HG03025 (cell line): ENCODE data around the gene ZNF513.
A peak's percentile ranks its signal among the peaks of the same experiment; 100 is the strongest.

Experiments
- ATAC-seq: cut with Tn5 transposase; IDR thresholded peaks from one replicate; pipeline ENCODE4 v1.9.1; 2021; ENCODE audit warnings: mild to moderate bottlenecking, moderate library complexity; ENCODE audit not compliant: unreplicated experiment, low FRiP score

Gene ZNF513

GRCh38 chr2:27390822-27391679 lies 10.5 kb upstream of the ZNF513 start:
- no peak for ATAC-seq

DNA sequence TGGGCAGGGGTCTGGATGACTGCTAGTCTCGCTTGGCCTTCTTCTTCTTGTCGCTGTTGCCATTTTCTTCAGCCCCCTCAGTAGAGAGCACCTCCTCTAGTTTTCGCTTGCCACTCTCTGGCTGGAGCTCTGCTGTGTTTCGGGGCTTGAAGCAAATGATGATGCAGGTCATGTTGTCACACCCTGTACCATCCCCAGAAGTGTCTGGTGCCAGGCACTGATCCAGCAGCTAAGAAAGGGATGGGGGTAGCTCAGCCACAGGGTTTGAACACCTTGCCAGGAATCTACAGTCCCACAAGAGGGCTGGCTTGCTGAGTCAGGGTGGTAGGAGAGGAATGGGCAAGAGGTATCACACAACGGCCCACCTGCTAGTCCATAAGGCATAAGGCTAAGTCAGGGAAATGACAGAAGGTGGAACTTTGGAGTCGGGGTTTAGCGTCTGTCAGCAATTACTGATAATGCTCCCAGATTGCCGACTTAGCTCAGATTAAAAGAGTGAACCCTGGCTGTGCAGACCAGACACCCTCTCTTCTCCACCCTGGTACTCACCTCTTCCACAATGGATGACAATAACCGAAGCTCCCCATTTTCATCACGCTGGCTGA lies 1.1 kb upstream of the ZNF513 start:
- no peak for ATAC-seq

GRCh38 chr2:27379836-27380625 lies 503 bp downstream of the ZNF513 start:
- ATAC-seq = peak; percentile 16

DNA sequence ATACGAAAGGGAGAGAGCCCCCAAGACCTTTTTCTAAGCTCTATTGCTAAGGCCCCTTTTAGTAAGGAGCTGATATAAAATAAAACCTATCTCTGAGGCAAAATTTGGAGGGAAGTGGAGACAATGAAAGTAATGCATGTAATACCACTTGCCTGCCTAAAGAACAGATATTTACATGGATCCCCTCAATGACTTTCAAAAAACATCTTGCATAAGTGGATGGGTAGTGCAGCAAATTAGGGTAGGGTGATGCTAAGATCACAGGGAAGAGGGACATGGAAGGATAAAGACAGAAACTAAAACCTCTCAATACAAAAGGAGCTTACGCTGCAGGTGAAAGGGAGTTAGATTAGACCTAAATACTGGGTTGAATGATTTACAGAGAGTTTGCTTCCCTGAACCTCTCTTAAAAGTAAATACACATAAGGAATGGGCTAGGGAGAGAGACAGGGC lies 1.1 kb downstream of the ZNF513 start:
- ATAC-seq = no peak

DNA sequence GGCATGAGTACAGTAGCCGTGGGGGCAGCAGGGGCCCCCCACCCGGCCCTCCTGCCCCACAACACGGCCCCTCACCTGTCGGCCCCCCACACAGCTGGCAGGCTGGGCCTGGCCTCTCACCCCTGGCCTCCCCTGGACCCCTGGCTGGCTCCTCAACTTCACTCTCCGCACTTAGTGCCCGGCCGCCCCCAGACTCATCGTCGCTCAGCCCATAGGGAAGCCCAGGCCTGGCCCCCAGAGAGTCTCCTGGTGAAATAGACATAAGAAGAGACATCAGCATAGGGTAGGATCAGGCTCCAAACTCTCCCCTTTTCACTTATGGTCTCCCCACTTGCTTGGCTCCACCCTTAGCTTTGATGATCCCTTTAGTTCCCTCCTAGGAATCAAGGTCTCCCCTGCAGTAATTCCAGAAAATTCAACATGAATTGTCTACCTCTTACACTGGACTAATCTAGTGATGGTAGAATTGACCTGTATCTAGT lies 1.7 kb downstream of the ZNF513 start:
- ATAC-seq = no peak

- no peak for ATAC-seq
Observed at GRCh38 chr2:27378096-27378808, 2.3 kb downstream of the ZNF513 start.

DNA sequence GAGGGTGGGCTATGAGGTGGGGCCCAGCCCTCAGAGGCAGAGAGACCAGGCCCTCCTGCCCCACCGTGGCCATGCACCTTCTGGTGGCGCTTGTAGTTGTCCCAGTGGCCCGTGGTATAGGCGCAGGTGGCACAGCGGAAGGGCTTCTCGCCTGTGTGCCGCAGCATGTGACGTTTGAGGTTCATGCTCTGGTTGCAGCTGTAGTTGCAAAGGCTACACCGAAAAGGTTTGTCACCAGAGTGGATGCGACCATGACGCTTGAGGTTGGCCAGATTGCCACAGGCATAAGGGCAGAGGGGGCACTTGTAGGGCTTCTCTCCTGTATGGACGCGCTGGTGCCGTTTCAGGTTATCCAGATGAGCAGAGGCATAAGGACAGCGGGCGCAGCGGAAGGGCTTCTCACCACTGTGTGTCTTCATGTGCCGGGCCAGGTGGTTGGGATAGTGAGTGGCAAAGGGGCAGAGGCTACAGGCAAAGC lies 2.9 kb downstream of the ZNF513 start:
- no peak for ATAC-seq

DNA sequence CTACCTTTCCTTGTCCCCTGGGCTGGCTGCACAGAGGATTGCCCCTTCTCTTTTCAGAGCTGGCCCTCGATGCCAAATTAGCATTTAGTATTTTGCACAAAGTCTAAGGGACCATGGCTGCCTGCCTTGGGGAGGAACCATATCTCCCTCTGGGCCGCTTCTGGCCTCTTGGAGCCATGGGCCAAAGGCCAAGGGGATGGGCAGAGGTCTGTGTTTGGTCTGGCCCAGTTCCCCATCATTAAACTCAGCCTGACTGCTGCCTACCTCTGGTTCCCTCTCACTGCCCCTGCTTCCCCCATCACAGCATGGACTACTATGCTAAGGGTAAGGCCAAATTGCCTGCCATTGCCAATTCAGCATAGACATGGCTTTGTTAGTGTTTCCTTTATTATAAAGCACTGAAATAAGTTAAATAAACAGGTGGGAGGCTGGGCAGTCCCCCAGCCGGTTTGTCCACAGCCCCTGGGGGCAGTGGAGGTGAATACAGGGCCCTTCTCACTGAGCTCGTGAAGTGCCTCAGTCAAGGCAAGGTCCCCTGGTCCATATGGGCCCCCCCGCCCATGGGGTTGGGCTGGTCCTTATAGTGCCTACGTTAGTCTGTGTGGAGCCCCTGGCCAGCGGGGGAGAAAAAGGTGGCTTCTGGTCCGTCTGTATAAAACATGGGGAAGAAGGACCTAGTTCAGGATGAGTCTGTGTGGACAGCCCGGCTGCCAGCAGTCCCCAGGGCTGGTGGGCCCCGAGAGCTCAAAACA lies 3.5 kb downstream of the ZNF513 start:
- no peak for ATAC-seq

GRCh38 chr2:27376151-27376865 lies 4.2 kb downstream of the ZNF513 start:
- no peak for ATAC-seq

- no peak for ATAC-seq
Observed at GRCh38 chr2:27375513-27376099, 4.9 kb downstream of the ZNF513 start.

DNA sequence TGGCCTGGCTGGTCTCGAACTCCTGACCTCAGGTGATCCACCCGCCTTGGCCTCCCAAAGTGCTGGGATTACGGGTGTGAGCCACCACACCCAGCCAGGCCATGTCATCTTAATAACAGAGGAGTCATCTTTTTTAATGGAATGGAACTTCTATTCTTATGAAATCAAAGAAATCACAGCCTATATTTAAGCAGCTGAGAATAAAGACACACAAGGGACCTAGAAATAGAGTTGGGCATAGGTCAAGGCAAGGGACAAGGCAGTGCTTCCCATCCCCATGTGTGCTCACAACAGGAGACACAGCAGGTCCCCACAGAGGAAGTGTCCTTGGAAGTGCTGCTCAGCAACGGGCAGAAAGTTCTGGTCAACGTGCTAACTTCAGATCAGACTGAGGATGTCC lies 7.0 kb downstream of the ZNF513 start:
- no peak for ATAC-seq

DNA sequence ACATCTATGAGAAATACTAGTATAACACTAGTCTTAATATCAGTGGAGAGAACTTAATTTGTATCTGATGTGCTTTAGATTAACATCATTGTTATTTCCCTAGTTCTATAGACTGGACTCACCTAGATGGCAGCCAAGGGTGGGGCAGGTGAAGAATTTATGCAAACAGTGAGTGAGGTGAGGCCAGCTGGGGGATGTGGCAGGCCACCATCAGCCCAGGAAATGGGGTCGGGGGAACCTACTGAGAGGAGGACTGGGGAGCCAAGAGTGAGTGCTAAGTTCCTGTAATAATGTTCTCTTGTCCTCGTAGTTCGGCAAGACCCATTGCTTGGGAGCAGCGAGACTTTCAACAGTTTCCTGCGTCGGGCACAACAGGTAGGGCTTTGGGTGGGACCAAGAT lies 7.6 kb downstream of the ZNF513 start:
- ATAC-seq = no peak

GRCh38 chr2:27370816-27371620 lies 9.5 kb downstream of the ZNF513 start:
- peak; percentile 27 for ATAC-seq

- ATAC-seq = peak; percentile 84
Observed at GRCh38 chr2:27370026-27370815, 10.3 kb downstream of the ZNF513 start, which contains the start of the genes EIF2B4 and SNX17. Gene EIF2B4, minus strand, starts transcription at chr2:27370338. Its CDS starts 24 bp downstream, at chr2:27370314. Gene SNX17, plus strand, starts transcription at chr2:27370616. Its CDS starts 128 bp downstream, at chr2:27370744.

DNA sequence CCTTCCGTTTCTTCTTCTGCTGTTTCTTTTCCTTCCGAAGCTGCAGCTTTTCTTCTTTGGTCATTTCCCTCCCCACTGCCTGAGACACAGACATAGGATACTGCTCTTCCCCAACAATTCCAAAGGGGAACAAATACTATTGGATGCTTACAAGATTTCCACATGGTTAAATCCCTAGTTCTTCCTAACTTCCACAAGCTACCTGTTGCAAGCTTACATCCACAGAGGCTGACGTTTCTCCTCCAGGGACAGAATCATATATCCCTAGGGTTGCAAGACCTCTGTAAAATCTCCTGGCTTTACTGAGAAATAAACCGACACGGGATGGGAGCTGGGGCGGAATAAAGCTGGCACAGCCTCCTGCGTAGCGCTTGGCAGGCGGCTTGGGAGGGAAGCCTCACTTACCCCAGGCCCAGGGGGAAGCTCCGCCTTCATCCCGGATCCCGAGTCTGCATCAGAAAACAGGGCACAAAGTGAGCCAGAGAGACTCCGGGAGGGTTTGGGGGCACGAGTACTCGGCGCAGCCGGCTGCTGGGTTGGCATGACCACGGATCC lies 11.0 kb downstream of the ZNF513 start:
- ATAC-seq = peak; percentile 21

- no peak for ATAC-seq
Observed at GRCh38 chr2:27363933-27364332, 16.6 kb downstream of the ZNF513 start.
